NCI-H446 (cell line): ENCODE data around the gene SLC35F1.
A peak's percentile ranks its signal among the peaks of the same experiment; 100 is the strongest.

Source experiments
- DNase-seq, 2 experiments: peaks; one replicate each; lab custom pipeline; 2025; lab: John Stamatoyannopoulos, UW

The SLC35F1 gene

GRCh38 chr6:118122801-118123200 lies 215.7 kb downstream of the SLC35F1 start:
- DNase-seq = no peak

DNA sequence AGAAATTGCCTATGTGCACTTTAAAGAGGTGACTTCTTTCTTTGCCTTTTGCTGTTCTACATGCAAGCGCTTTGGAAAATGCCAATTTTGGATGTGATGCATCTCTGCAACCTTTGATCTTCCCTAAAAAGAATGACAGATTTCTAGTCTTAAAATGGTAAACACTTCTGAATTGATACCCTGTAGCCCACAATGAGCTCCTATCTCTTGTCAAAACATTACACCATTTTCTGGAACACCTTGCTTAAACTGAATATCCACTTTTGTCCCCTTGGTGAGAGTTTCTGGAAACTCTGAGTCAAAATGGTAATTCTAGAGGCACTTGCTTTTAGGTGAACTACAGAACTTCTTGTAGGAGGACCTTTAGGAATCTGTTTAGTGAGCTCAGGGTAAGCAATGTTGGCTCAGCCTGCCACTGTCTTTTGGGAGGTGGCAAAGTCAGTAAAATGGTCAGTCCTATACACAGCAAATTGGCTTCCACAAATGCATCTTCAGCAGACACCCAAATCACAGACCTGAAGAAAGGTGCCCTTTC lies 216.5 kb downstream of the SLC35F1 start:
- DNase-seq = no peak

DNA sequence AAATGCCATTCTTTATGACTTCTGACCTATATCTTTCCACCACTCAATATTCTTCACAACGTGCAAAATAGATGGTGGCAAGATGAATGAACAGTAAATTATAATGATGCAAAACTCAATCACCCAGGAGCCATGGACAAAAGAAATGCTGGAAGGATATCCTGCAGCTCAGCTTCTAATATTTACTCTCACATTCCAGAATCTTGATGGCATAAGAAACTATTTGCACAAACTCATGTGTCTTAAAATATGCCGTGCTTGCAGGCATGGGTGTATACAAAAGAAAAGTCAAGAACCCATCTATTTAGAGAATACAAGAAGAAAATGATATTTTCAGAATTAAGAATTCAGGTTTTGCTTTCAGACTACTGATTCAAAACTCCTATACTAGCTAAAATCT lies 217.8 kb downstream of the SLC35F1 start:
- no peak for DNase-seq

DNA sequence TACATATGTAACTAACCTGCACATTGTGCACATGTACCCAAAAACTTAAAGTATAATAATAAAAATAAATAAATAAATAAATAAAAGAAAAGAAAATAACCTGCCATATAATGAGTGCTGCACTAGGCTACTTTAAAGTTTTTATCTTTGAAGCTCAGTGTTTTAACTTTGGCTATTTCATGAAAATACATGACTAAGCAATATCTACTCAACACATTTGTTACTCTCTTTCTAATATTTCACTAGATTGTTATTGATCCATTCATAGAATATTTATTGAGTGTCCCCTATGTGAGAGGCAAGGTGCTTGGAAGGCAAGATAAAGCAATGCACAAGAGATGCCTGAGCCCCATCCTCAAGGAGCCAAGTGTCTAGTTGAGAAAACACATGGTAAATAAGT lies 221.7 kb downstream of the SLC35F1 start:
- no peak for DNase-seq

DNA sequence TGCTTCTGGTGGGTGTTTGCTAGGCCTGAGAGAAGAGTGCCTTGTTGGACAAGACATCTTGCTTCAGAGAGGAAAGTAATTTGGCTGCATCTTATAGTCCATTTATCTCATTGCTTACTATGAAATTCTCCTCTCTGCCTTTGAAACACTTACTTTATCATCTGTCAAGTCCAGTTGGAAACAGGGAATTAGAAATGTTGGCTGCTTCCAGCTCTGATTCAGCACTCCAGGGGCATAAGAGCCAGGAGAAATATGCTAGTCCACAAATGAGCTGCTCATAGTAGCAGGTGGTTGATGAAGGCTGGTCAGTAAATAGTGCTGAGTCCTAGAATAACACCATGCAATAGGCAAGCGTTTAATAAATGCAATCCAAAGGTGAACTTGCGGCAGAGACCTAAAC lies 227.1 kb downstream of the SLC35F1 start:
- peak in 1 of 2 experiments; percentile 25 for DNase-seq

DNA sequence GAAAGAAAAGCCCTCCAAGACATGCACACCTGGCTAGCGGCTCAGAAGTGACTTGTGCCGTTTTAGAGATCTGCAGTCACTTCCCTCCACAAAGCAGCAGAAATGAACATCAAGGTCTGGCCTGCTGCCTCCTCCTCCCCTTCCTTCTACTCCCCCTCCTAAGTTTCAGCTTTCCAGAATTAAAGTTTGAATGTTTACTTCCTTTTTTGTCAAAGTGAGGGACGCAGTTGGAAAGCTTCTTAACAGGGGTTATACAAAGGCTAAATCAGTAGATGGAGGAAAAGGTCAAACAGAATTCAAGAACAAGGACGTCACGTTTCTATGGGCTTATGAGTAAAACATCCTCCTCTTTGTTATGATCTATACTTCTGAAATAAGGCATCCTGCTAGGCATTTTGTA lies 227.7 kb downstream of the SLC35F1 start:
- DNase-seq = no peak

- DNase-seq = peak in 1 of 2 experiments; percentile 51
These were observed 228.3 kb downstream of the SLC35F1 start for GRCh38 chr6:118135371-118135770.

DNA sequence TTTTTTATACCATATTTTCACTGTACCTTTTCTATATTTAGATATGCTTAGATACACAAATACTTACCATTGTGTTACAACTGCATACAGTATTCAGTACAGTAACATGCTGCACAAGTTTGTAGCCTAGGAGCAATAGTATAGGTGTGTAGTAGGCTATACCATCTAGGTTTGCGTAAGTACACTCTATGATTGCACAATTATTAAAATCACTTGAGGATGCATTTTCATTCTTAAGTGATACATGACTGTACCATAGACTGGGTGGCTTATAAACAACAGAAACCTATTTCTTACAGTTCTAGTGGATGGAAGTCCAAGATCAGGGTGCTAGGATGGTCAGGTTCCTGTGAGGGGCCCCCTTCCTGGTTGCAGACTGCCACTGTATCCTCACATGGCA lies 234.1 kb downstream of the SLC35F1 start:
- no peak for DNase-seq

DNA sequence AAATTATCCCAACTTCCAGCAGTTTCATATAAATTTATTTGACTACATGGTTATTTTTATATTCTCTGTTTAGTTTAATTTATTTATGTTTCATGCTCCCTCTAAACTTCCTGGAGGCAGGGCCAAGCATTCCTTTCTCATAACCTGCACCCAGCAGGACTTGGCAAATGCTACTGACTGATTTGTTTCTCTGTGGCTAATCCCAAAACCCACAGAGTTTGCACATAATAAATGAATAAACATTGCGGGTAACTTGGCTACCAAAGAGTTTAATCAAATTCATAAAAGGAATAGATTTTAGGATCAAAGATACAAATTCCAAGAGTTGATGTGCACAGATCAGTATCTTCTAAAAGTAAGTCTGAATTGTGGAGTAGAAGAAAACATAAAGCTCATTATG lies 239.5 kb downstream of the SLC35F1 start:
- DNase-seq = no peak

DNA sequence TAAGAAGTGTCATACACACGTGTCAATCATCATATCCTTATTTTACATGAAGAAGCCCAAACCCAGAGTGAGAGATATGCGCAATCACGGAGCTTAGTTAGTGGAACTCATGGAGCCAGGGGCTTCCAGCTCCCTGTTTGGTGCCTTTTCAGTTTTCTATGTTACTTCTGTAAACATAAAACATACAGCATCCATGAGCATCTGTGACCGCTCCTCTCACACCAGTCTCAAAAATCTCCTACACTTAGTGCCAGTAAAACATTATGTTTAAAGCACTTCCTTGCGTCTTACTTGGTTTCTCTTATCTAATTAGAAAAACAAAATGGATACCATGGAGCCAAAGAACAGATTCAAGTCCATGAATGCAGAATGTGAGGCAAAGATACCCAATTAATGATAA lies 240.4 kb downstream of the SLC35F1 start:
- DNase-seq = no peak

DNA sequence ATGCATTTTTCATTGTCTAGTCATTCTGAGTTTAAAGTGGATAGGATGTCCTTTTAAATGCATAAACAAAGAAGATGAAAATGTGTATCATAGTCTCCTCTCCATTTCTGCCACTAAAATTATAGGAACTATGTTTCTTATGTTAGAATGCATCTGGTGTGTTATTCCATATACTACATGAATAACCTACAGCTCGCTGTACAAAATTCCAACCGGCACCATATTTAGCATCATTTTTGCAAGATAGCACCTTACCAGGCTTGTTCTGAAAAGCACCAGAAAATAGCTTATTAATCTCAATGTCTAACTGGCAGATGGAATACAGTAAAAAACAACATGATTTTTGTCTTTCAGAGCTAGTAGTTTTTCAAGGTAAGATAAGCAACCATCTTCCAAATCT lies 241.5 kb downstream of the SLC35F1 start:
- no peak for DNase-seq

DNA sequence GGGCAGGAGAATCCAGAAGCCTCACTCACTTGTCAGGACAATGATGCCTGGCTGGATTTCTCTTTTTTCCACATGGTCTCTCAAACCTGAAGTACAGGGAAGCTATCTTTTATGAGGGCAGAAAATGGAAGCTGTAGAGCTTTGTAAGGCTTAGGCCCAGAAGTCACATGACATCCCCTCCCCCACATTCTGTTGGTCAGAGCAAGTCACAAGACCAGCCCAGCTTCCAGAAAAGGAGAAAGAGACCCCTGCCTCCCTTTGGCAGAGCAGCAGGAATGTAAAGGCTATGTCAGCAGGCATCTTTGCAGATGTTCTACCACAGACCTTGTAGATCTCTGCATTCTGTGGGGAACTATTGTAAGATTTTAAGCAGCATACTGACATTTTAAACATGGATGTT lies 245.5 kb downstream of the SLC35F1 start:
- no peak for DNase-seq

GRCh38 chr6:118161343-118161742 lies 254.3 kb downstream of the SLC35F1 start:
- DNase-seq = no peak

DNA sequence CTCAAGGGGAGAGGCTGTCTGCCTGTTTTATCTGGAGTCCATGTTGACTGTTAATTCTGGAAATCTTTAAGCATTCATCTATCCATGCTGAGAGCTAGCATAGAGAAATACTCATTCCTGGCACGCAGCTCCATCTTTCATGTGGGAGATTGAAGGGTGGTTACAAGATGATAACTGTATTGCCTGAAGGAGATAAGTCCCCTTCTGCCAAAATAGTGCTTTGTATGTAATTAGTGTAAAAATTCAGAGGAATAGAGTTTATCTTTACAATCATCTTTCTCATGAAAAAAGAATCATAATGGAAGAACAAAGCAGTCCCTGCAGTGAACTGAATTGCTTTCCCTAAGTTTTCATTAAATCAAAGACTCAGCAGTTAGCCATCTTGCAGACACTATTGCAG lies 256.5 kb downstream of the SLC35F1 start:
- DNase-seq = no peak

DNA sequence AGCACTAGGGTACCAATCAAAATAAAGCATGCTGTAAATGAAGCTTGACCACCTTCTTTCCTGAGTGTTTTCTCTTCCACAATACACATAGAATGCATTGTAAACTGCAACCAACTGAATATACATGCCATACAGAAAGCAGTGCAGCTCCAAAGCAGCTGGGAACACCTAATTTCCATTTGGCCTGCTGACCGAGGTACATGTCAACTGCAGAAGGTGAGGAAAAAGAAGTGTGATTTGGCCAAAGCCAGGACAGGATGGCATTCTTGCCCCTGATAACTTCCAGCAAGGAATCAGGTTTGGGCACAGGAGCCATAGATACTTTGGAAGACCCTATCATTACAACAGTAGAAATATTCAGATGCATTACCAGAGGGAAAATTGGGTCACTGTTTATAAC lies 258.4 kb downstream of the SLC35F1 start:
- no peak for DNase-seq

DNA sequence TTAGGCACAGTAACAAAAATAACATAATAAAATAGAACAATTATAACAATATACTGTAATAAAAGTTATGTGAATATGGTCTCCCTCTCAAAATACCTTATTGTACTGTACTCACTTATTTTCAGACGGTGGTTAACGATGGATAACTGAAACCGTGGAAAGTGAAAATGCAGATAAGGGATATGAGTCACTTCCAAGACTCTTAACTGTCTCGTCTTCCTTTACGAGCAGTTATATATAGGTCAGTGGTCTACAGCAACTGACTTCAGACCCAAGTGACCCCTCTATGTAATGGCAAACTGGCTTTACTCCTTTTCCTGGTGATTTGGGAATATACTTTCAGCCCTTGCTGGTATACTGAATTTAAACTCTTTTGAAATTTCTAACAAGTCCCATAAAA lies 261.4 kb downstream of the SLC35F1 start:
- no peak for DNase-seq

DNA sequence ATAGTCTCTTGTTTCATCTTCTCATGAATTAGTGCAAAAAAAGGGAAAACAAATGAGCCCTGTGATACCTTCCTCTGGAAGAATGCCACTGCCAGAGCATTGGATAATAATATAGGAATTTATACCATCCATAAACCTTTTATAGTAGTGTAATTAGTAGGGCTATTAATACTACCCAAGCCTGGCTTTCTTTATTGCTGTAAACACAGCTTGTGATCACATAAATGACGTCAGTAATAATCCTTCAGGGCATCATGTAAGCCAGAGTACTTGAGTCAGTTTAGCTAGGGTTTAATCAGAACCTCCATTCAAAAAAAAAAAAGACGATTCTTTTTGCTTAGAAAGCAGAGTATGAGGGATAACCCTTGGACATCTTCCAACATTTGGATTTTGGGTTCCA lies 264.8 kb downstream of the SLC35F1 start:
- DNase-seq = no peak

DNA sequence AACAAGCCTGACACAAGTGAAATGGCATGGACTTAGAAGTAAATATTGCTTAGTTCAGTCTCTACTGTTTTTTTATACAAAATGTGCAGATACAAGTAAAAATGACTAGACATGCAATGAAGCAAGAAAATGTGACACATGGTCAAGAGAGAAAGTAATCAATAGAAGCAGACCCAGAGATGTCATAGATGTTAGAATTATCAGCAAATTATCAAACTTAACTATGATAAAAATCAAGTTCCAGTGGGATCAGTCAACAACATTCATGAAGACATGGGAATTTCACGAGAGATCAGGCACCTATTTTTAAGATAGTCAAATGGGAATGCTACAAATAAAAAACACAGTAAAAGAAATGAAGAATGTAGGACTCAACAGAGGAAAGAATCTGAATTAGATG lies 267.0 kb downstream of the SLC35F1 start:
- no peak for DNase-seq

- no peak for DNase-seq
These were observed 270.7 kb downstream of the SLC35F1 start for GRCh38 chr6:118177720-118178119.

DNA sequence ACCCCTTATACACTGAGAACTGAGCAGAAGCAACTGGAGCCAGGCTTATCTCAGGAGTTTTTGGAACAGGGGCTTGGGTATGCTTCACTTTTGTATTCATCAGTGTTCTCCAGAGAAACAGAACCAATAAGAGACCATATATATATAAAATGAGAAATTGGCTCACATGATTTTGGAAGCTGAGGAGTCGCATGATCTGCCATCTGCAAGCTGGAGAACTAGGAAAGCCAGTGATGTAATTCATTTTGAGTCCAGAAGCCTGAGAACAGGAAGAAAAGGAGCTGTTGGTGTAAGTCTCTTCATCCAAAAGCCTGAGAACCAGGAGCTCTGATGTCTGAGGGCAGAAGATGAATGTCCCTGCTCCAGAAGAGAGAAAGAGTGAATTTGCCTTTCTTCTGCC lies 272.0 kb downstream of the SLC35F1 start:
- DNase-seq = no peak

- DNase-seq = no peak
These were observed 279.9 kb downstream of the SLC35F1 start for GRCh38 chr6:118186672-118187567.

DNA sequence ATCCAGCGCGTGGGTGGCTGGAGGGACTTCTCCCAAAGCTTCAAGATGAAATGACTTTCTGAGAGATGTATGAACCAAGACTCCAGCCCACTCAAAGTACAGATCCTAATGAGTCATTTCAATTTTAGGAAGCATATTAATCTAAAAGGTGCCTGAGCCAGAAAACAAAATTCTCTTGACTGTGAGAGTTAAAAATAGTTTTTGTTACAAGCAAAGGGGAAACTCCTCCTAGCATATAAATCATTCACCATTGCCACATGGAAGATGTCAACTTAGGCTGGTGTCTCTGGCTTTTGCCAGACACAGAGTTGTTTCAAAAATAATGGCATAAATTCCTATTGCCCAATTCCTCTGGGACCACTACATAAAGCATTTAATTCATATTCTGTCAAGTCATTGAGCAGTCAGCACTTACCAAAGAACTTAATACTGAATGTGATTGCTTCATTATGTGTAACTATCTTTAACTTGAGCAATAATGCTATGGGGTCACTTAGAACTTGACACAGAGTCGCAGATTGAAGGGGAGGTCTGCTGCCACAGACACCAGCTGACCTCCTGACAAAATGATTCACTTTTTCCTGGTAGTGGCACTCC lies 280.6 kb downstream of the SLC35F1 start:
- no peak for DNase-seq

DNA sequence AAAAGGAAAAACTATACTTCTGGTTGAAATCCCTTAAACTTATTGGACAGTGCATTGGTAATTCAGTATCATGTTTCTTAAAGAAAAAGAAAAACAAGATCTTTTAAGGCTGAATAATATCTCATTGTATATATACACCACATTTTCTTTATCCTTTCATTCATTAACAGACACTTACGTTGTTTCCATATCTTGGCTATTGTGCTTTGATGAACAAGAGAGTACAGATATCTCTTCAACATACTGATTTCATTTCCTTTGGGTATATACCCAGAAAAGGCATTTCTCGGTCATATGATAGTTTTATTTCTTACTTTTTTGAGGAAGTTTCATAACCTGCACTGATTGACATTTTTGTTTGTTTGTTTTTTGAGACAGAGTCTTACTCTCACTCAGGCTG lies 281.5 kb downstream of the SLC35F1 start:
- DNase-seq = no peak
